Jurkat, Clone E6-1 (cell line): Measurements from ENCODE around the gene KCNAB1.
"Not testable (repeated sequence)": the region's sequence is repeated elsewhere in the genome, so short reads cannot be mapped to it uniquely, and the experiment has no call there.

Source experiments
- DNase-seq: peaks from one replicate; pipeline ENCODE4 v3.0.0-alpha.2; 2011; ENCODE audit warnings: low read depth, low spot score
- H3K4me3 ChIP-seq: 2 replicates; pipeline ENCODE4 v1.5.1; 2011; ENCODE audit warnings: mild to moderate bottlenecking, low read length, control low read depth, moderate library complexity

Gene KCNAB1

GRCh38 chr3:156559321-156559720 lies 438.9 kb downstream of the KCNAB1 start:
- DNase-seq = no peak
- H3K4me3 ChIP-seq = no peak overlapping the region

GRCh38 chr3:156561533-156561932 lies 441.2 kb downstream of the KCNAB1 start:
- no peak for DNase-seq
- H3K4me3 ChIP-seq = no peak overlapping the region

- H3K4me3 ChIP-seq, DNase-seq: not testable (repeated sequence)
Observed at GRCh38 chr3:156562486-156562885, 442.1 kb downstream of the KCNAB1 start.

- H3K4me3 ChIP-seq = no peak overlapping the region
- DNase-seq = no peak
Observed at GRCh38 chr3:156563900-156564682, 443.7 kb downstream of the KCNAB1 start.

GRCh38 chr3:156569016-156569415 lies 448.6 kb downstream of the KCNAB1 start:
- H3K4me3 ChIP-seq, DNase-seq: not testable (repeated sequence)

GRCh38 chr3:156569881-156570280 lies 449.5 kb downstream of the KCNAB1 start:
- H3K4me3 ChIP-seq, DNase-seq: not testable (repeated sequence)

- no peak for DNase-seq
- H3K4me3 ChIP-seq = no peak overlapping the region
Observed at GRCh38 chr3:156575641-156576040, 455.3 kb downstream of the KCNAB1 start.

GRCh38 chr3:156576051-156576450 lies 455.7 kb downstream of the KCNAB1 start:
- H3K4me3 ChIP-seq = no peak overlapping the region

GRCh38 chr3:156576651-156577348 lies 456.4 kb downstream of the KCNAB1 start:
- no peak for DNase-seq
- H3K4me3 ChIP-seq = no peak overlapping the region

More at GRCh38 chr3:156576051-156576450, 455.7 kb downstream of the KCNAB1 start:
- DNase-seq = no peak

- no peak overlapping the region for H3K4me3 ChIP-seq
- DNase-seq = no peak
Observed at GRCh38 chr3:156577736-156578135, 457.4 kb downstream of the KCNAB1 start.

GRCh38 chr3:156579427-156579851 lies 459.1 kb downstream of the KCNAB1 start:
- H3K4me3 ChIP-seq = no peak overlapping the region
- no peak for DNase-seq

GRCh38 chr3:156581033-156581432 lies 460.7 kb downstream of the KCNAB1 start:
- no peak overlapping the region for H3K4me3 ChIP-seq
- DNase-seq = no peak

- DNase-seq = no peak
- H3K4me3 ChIP-seq = no peak overlapping the region
Observed at GRCh38 chr3:156581954-156582353, 461.6 kb downstream of the KCNAB1 start.

- no peak overlapping the region for H3K4me3 ChIP-seq
- no peak for DNase-seq
Observed at GRCh38 chr3:156582532-156583183, 462.3 kb downstream of the KCNAB1 start.

- no peak for DNase-seq
- H3K4me3 ChIP-seq = no peak overlapping the region
Observed at GRCh38 chr3:156583469-156583868, 463.1 kb downstream of the KCNAB1 start.

- no peak for DNase-seq
- H3K4me3 ChIP-seq = no peak overlapping the region
Observed at GRCh38 chr3:156586905-156587759, 466.8 kb downstream of the KCNAB1 start.

GRCh38 chr3:156587760-156588069 lies 467.3 kb downstream of the KCNAB1 start:
- no peak overlapping the region for H3K4me3 ChIP-seq
- DNase-seq = no peak
